CD4-positive, alpha-beta T cell treated with Interleukin-4 for 4 hours (primary cell): ENCODE data around the gene KCNH5.
"Not testable (repeated sequence)": the region's sequence is repeated elsewhere in the genome, so short reads cannot be mapped to it uniquely, and the experiment has no call there.

ENCODE experiments used
- DNase-seq: peaks from one replicate; pipeline ENCODE4 v3.0.0-alpha.2; 2020

Gene KCNH5

DNA sequence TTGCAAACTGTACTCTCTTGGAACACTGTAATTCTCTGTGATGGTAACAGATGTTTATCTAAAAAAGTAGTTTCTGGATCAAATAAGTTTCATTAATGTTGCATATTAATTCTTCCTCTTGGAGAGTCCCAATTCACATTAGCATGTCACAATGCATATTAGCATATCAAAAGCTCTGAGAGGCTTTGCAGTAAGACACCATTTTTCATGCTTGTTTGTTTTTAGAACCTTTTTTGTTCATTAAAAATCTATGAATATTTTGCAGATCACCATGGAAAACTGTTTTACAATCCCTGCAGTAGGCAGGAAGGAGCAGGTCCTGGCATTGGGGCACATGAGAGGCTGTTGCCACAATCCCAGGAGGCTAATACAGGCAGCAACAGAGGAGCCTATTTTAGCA, 180.7 kb downstream of the KCNH5 start:
- no peak for DNase-seq

DNA sequence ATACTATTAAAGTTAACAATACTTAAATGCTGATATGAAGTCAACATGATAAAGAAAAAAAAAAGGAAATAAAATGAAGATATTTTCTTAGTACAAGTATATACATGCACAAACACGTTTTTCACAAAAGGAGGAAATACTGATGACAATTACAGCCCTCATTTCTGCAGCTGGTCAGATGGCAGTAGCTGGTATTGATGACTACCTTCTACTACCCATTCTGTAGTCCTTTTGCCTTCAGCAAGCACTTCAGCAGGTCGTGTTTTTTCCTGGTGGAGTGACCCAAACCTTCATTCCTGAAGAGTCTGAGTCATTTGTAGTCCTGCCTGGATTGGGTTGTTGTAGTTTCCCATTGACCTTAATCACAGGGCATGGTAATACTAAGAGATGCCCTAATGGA, 187.2 kb downstream of the KCNH5 start:
- DNase-seq: not testable (repeated sequence)

DNA sequence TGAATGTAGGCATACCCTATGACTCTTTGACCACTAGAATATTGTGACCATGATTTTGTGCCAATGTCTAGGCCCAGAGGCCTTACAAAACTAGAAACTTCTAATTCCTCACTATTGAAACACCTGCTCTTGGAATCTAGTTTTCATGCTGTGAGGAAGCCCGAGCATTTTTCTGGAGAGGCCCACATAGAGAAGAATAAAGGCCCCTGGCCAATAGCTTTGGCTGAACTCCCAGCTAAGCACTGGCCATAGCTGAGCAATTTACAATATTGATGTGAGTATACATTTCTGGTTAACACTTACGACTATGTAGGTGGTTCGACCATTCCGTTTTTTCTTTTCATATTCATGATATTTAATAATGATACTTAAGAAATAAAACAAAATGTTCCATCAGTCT, 190.3 kb downstream of the KCNH5 start:
- no peak for DNase-seq

DNA sequence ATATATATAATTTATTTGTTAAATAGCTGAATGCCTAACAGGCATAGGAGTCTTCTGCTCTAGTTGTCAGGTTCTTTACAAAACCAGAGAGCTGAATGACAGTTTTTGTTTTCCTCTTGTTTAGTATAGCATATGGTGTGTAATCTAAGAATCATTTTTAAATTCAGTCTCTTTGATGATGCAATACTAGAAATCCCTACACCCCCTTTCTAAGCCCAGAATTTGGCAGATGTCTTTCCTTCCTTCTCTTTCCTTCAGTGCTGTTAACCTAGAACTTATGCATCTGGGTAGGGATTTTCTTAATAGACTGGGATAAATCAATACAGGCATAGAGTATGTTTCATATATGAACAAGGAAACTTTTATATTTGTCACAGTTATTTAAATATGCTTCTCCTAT, 198.1 kb downstream of the KCNH5 start:
- DNase-seq: no peak

DNA sequence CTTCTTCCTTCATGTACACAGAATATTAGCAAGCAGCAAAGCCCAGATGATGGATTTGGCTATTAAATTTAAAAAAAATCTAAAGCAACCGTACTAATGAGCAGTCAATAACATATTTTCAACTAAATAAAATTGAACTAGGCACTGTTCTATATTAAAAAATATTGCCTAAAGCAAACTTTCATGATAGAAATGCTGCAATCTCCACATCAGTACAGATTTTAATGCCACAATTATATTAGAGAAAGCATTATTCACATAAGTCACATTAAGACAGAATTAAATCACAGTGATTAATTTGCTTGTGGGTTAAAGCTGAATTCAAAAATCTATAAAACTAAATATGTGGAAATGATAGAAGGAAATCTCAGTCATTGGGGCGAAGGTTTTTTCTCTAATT, 200.7 kb downstream of the KCNH5 start:
- no peak for DNase-seq

DNA sequence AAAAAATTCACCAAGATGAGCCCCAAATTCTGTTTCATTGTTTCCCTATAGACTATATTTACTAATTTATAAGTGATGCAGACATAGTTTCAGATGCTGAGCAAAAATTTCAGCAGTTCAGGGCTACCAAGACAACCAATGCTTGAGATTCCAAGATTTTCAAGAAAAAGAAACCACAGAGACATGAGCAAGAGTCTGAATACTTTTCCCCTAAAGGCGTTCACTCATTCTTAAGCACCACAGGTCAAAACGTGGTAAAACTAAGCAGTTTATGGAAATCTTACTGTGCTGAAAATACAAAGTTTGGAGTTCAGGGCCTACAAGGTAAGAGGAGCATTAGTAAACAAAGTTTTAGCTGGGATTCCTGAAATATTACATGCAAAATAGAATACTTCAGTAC, 221.2 kb downstream of the KCNH5 start:
- DNase-seq: no peak

DNA sequence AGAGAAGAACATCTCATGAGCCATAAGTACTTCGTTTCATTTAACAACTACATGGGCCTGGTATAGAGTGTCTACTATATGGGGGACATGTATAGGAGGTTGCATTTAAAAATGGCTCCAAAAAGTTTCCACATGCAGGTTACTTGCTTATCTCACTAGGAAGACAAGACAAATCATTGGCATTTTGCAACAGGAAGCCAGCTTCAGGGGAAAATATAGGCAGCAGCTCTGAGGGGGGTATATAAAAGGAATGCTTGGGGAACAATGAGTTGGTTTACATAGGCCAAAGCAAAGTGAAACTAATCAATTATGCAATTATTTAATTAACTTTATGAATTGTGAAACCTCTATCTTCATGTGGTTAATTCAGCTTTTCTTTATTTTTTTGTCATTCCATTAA, 225.3 kb downstream of the KCNH5 start:
- DNase-seq: no peak

DNA sequence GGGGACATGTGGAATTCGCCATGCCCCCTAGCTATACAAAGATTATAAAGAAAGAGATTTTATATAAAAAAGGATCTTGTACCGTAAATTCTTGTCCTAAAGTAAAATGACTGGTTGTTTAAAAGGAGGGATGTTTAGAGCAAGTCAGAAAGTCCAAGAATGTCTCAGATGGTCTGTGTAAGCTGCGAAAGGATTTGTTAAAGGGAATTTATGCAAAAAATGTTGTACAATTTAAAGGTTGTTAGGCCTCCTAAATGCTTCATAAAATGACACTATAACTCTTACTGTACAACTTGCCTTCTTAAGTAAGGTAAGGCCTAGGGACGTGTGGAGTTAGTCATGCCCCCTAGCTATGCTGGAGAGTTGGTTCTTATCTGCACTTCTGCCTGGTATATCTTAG, 237.6 kb downstream of the KCNH5 start:
- DNase-seq: no peak

DNA sequence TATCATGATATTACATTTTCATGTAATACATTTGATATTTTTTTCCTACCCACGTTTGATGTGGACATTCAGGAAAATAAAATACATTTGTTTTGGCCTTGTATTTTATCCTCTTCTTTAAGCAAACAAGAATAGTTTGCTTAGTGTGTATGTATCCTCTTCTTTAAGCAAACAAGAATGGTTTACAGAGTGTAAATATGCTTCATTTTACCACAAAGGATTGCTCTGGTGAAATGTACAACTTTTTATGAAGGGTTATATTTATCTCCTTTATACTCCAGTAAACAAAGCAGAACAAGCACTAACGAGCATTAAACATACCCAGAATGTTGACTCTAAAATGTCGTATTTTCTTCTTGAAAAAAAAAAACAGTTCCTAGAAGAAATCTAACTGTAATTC, 244.7 kb downstream of the KCNH5 start:
- DNase-seq: no peak

DNA sequence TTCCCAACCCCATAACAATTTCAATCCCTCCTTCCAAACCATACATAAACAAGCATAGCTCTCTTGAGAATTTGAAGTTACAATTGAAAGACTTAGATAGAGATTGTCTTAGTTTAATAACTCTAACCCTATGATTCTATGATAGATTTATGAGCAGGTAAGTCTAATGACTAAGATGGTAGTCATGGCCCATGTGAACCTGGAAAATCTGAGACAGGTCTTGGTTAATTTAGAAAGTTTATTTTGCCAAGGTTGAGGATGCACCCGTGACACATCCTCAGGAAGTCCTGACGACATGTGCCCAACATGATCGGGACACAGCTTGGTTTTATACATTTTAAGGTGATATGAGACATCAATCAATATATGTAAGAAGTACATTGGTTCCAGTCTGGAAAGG, 248.8 kb downstream of the KCNH5 start:
- DNase-seq: no peak

DNA sequence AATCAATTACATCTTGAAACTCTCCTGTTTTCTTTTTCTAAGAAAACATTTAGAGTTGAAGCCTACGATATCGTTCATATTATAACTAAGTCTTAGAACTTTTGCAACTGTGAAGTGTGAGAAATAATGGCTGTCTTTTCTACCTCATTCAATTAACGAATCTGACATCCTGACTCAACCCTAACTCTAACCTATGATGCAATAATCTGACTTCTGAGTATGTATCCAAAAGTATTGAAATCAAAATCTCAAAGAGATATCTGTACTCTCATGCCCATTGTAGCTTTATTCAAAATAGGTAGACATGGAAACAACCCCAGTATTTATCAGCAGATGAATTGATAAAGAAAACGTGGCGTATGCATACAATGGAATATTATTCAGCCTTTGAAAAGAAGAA, 252.7 kb downstream of the KCNH5 start:
- no peak for DNase-seq

DNA sequence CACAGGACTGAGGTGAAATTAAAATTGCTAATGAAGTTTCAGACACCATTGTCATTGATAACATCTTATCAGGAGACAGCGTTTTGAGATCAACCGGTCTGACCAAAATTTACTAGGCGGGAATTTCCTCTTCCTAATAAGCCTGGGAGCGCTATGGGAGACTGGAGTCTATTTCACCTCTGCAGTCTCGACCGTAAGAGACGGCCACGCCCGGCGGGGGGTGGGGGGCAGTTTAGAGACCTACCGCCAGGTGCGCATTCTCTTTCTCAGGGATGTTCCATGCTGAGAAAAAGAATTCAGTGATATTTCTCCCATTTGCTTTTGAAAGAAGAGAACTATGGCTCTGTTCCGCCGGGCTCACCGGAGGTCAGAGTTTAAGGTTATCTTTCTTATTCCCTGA, 263.9 kb downstream of the KCNH5 start:
- DNase-seq: not testable (repeated sequence)

DNA sequence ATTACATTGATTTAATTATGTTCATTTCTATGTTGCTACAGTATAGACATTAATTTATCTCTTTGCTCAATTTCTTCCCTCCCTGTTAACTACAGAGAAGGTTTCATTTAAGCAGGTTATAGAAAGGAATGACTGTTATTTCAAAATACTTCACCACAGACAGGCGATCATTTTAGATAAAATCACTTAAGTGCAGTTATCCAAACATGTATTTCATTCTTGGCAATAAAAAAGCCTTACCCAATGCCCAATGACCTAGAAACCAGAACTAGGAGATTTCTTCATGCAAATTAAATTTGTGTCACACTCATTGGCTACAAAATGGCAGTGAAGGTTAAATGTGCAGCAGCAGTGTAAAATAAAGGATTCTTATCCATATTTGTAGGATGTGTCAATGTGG, 266.4 kb downstream of the KCNH5 start:
- no peak for DNase-seq

DNA sequence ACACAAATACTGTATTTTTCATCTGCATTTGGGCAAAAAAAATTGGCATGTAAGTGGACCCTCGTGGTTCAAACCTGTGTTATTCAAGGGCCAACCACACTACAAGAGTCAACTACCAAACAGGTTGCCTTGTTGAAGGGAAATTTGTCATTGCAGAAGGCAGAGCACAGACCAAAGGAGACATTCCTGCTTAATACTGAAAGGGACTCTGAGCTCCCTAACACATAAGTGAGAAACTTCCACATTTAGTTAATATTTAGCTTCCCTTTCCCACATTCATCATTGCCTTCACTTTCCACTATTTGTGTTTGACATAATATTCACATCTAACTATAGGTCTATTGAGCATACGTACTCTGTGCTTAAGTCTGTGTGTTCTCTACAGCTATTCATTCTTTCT, 266.9 kb downstream of the KCNH5 start:
- DNase-seq: no peak

DNA sequence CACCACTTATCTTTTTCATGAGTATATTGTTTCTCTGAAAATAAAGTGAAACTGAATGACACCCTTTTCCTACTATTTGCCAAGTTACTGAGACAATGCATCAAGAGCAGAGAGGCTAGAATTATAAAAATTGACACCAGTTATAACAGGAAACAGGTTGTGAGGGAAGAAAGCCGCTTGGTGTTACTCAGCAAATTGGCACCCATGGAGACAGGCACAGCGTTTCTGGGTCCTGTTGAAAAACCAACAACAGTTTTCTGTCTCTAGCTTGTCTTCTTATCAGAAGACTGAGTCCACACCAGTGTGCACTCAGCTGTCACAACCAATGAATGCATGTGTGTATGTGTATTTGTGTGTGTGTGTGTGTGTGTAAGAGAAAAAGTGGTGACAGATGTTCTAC, 267.7 kb downstream of the KCNH5 start:
- DNase-seq: no peak

DNA sequence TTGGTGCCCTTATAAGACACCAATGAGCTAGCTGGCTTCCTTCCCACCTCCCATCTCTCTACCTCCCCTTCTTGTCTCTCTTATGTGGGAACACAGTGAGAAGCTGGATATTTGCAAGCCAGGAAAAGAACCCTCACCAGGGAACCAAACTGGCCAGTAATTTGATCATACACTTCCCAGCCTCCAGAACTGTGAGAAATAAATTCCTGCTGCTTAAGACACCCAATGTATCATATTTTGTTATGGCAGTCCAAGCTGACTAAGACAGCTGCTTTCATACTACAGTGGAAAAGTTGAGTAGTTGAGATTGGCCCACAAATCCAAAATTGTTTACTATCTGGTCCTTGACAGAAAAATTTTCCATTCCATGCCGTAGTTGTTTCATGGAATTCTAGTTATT, 269.0 kb downstream of the KCNH5 start:
- no peak for DNase-seq

DNA sequence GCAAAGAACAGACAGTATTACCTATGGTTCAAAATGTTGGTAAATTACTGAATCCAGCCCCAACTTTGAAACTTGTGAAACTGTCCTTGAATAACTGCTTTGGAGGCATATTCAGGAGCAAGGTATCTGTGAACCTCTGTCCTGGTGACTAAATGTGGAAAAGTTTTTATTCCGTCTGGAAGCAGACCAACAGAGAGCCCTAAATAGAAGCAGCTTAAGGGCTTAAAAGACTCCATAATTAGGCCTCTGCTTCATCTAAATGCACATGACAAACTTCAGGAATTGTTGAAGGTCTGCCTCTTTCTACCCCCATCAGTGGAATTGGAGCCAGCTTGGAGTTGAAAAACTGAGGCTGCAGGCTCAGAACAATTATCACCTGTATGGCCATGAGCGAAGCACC, 276.5 kb downstream of the KCNH5 start:
- no peak for DNase-seq

DNA sequence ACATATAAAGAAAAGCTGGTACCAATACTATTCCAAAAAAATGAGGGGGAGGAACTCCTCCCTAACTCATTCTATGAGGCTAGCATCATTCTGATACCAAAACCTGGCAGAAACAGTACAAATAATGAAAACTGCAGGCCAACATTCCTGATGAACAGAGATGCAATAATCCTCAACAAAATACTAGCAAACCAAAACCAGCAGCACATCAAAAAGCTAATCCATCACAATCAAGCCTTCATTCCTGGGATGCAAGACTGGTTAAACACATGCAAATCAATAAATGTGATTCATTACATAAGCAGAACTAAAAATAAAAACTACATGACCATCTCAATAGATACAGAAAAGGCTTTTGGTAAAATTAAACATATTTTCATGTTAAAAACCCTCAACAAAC, 281.3 kb downstream of the KCNH5 start:
- DNase-seq: no peak

DNA sequence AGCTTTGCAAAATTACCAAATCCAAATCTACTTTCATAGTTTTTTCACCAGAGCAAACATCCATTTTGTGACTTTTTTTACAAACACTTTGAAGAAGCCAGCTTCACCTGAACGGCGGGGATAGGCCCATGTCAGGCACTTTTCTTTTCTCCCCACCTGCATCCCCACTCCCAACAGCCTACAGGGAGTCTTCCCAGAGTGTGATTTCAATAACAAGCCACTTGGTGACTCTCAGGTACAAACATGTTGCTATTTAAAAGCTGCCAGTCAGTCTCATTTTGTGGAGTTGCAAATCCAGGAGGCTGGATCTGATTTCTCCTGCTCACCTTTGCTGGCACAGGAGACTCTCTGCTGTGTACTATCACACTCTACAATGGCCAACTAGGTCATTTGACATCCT, 285.5 kb downstream of the KCNH5 start:
- DNase-seq: no peak

DNA sequence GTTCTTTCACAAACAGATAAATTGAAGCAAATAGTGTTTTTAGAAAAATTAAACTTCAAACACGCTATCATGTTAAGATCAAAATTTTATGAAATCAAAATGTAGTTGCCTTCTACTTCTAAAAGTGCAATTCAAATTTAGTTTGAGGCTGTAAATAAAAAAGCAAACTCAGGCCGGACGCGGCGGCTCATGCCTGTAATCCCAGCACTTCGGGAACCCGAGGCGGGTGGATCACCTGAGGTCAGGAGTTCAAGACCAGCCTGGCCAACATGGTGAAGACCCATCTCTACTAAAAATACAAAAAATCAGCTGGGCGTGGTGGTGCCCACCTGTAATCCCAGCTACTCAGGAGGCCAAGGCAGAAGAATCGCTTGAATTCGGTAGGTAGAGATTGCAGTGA, 298.4 kb downstream of the KCNH5 start:
- not testable (repeated sequence) for DNase-seq

DNA sequence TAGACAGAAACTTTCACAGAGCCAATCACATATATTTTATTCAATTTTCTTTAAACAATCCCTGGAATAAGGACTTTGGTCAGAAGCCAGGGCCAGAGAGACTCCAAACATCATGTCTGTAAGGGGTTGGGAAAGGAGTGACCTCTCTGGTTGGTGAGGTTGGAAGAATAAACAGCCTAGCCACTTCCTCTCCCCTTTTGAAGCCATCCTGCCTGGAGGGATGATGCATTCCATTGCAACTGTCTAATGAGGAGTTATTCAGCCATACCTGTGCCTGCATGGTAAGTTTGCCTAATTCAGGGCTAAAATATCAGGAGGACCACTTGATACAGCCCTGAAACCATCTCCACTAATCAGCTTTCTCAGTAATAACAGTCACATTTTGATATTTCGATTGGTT, 299.8 kb downstream of the KCNH5 start:
- DNase-seq: no peak

DNA sequence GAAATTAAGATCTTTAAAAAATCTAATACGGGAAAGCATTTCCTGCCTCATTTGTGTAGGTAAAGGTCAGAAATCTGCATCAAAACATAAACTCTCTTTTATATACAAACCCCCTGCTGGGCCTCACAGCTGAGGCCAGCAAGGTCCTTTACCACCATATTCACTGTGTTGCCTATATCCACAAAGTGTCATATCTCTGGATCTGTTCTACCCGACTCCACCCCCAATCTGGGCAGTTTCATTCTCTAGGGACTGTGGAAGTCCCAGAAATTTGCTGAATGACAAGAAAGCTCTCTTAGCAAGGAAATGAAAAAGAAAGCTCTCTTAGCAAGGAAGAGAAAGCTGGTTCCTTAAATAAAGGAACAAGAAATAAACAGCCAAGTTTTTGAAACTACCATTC, 301.7 kb downstream of the KCNH5 start:
- no peak for DNase-seq

DNA sequence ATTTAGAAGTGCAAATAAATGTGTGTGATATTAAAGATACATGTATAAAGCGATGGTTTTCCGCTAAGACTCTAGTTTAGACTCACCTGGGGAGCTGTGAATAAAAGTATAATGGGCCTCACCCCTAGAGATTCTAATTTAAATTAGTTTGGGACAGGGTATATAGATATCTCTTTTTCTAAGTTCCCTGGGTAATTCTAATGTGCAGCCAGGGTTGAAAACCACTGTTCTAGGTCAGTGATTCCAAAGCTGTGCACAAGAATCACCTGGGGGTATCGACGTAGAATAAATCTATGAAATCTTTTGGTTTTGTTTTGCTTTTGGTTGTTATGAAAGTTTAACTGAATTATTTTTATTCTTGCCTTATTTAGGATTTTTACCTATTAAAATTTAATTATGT, 302.1 kb downstream of the KCNH5 start:
- no peak for DNase-seq

DNA sequence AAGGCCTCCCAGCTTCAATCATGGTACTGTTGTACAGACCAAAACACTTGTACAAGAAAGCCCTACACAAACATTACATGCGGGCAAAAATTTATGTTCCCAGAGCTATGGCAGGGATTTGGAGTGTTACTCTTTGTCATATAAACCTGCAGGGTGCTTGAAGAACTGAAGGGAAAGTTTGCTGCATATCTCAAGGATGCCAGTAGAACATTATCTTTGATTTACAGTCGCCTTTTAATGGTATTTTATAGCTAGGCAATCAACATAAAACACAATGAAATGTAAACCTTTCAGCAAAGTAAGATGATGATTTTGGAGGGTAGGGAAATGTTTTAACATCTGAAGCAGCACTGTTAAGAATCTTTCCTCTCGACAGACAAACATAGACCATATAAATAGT, 305.6 kb downstream of the KCNH5 start:
- DNase-seq: no peak

DNA sequence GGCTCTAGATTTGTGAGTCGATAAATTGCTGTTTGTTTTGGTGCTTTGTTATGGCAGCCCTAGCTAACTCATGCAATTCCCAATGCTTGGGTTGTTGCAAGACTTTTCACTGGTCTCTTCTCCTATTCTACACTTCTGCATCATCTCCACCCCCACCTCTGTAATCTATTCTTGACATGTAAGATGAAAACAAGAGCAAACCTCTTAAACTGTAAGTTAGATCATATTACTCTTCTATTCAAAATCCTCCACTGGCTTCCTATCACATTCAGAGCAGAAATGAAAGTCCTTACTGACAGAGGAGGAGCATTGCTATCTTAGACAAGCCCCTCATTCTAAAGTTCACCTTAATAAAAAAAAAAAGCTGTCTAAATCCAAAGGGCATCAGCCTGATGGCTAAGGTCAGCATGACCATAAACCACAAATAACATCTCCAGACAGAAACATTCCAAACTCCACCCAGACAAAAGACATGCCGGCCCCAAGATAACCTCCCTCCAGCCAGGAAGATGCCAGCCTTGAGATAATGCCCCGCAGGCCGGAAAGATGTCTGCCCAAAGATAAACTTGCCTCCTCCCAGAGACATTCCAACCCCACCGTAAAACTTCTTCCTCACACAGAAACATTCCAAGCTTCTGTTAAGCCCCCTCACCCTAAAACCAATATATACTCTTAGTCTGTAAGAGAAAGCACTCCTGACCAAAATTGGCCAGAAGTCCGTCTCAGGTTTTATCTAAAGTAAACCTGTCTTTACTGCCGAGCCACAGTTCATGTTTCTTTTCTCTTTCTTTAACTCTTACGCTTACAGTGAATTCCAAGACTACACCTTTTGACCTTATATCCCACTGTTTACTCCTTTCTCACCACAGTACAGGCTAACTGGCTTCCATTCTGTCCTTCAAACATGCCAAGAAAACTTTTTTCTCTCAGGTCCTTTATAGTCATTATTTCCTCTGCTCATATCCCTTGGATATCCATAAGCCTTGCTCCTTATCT, 308.9 kb downstream of the KCNH5 start:
- DNase-seq: no peak
